Neural progenitor cell (in vitro differentiated cells): Measurements from ENCODE around the gene ZNF581.

ENCODE experiments used
- EZH2 ChIP-seq: fragments of 200-600 bp; sonication (generic); IDR thresholded peaks from 2 replicates; pipeline ENCODE4 v1.6.1; 2017; ENCODE audit warnings: antibody characterized with exemption, mild to moderate bottlenecking, moderate library complexity
- TF ChIP-seq, protein P1 (sequence below): fragments of 200-600 bp; sonication (generic); IDR thresholded peaks from 2 replicates; pipeline ENCODE4 v1.5.1; 2017; ENCODE audit warnings: antibody characterized with exemption, mild to moderate bottlenecking

DNA sequence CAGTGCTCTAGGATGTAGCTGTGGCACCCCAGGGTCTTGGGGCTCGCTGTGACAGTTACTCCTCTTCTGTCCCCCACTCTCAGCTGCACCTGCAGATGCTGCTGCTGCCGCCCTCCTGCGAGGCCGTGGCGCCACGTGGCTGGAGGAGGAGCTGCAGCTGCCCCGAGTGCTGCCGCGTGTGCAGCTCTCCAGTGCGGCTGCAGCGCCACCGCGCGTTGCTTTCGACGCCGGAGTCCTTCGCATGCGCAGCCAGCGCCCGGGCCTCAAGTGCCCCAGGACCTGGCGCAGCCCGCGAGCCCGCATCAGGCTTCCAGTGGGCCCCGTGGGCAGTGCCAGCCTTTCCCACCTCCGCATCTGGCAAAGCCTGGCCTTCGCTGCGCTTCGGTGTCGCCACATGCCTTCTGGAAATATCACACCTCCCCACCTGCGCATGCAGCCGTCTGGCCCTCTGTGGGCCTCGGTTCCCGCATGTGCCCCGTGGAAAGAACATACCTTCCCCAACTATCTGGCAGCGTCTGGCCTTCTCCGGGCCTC, 3.3 kb upstream of the ZNF581 start:
- TF ChIP-seq, protein P1, sequence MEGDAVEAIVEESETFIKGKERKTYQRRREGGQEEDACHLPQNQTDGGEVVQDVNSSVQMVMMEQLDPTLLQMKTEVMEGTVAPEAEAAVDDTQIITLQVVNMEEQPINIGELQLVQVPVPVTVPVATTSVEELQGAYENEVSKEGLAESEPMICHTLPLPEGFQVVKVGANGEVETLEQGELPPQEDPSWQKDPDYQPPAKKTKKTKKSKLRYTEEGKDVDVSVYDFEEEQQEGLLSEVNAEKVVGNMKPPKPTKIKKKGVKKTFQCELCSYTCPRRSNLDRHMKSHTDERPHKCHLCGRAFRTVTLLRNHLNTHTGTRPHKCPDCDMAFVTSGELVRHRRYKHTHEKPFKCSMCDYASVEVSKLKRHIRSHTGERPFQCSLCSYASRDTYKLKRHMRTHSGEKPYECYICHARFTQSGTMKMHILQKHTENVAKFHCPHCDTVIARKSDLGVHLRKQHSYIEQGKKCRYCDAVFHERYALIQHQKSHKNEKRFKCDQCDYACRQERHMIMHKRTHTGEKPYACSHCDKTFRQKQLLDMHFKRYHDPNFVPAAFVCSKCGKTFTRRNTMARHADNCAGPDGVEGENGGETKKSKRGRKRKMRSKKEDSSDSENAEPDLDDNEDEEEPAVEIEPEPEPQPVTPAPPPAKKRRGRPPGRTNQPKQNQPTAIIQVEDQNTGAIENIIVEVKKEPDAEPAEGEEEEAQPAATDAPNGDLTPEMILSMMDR = peak; percentile 22
- no peak for TF ChIP-seq EZH2
